VCaP (cell line): ENCODE measurements around the gene ATP10A.

Experiments
- H3K27ac ChIP-seq: fragments of 450-650 bp; 2 replicates; pipeline ENCODE4 v1.5.1; 2017
- TF ChIP-seq, protein P1 (sequence below): fragments of 450-650 bp; conservative IDR thresholded peaks from 2 replicates; pipeline ENCODE4 v1.5.1; 2017; ENCODE audit warnings: mild to moderate bottlenecking, moderate library complexity

Gene ATP10A

DNA sequence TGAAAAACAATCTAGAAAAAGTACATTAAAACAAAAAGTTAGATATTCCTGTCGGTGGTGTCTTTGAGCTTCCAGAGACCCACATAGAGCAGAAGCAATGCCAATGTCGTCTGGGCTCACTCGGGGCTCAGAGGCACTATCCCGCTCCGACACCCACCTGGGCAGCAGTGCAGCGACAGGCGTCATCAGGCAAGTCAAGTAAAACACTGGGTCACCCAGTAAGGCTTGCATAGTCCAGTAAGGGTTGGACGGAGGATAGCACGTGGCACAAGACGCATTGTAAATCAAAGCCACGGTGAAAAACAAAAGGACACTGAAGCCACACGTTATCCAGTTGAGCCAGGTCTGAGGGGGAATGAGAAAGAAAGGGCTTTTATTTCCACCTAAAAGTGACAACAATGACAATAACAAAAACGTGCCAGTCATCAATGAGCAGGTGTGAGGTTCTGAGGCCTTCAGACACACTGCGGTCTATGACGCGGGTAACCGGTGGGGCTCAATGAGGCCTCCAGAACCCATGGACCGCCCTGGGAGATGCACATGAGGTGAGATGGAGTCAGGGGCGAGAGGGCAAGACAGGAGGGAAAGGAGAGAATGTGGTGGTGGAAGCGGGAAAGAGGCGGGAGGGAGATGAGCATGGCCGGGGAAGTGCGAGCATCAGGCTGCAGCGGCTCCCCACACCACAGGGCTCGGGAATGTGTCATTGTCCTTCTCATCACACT, 183.0 kb downstream of the ATP10A start:
- TF ChIP-seq, protein P1, sequence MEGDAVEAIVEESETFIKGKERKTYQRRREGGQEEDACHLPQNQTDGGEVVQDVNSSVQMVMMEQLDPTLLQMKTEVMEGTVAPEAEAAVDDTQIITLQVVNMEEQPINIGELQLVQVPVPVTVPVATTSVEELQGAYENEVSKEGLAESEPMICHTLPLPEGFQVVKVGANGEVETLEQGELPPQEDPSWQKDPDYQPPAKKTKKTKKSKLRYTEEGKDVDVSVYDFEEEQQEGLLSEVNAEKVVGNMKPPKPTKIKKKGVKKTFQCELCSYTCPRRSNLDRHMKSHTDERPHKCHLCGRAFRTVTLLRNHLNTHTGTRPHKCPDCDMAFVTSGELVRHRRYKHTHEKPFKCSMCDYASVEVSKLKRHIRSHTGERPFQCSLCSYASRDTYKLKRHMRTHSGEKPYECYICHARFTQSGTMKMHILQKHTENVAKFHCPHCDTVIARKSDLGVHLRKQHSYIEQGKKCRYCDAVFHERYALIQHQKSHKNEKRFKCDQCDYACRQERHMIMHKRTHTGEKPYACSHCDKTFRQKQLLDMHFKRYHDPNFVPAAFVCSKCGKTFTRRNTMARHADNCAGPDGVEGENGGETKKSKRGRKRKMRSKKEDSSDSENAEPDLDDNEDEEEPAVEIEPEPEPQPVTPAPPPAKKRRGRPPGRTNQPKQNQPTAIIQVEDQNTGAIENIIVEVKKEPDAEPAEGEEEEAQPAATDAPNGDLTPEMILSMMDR: no peak
- H3K27ac ChIP-seq: no peak overlapping the region

DNA sequence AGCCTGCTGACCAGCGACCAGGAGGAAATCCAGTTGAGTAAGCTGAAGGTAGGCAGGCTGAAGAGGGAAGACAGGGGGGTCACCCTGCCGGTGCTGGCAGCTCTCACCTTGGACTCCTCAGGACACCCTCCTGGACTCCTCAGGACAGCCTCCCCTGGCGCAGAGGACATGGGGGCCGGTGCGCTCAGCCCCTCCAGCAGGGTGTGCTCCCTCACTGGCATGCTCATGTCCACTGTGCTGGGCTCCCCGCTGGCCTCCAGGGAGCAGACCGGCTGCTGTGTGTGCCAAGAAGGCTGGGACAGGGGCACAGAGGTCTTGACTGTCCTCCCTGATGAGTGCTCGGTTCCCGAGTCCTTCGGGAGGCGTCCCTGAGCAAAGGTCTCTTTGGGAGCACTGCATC, 183.6 kb downstream of the ATP10A start:
- H3K27ac ChIP-seq: no peak overlapping the region
- TF ChIP-seq, protein P1: no peak

DNA sequence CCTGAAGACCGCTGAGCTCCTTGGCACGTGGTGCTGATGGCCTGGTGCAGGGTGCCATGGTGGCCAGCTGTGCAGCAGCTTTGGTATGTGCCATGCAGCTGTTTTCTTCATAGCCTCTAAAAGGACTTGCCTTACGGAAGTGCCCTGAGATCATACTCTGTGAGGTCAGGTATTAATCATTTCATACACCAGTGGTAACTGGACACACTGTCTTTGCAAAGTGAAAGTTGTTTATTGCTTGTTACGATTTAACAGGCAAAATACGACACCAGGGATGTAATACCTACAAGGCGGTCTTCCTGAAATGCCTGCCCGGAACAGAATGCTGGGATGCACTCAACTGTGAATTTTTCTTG, 184.6 kb downstream of the ATP10A start:
- no peak overlapping the region for H3K27ac ChIP-seq
- TF ChIP-seq, protein P1: no peak

DNA sequence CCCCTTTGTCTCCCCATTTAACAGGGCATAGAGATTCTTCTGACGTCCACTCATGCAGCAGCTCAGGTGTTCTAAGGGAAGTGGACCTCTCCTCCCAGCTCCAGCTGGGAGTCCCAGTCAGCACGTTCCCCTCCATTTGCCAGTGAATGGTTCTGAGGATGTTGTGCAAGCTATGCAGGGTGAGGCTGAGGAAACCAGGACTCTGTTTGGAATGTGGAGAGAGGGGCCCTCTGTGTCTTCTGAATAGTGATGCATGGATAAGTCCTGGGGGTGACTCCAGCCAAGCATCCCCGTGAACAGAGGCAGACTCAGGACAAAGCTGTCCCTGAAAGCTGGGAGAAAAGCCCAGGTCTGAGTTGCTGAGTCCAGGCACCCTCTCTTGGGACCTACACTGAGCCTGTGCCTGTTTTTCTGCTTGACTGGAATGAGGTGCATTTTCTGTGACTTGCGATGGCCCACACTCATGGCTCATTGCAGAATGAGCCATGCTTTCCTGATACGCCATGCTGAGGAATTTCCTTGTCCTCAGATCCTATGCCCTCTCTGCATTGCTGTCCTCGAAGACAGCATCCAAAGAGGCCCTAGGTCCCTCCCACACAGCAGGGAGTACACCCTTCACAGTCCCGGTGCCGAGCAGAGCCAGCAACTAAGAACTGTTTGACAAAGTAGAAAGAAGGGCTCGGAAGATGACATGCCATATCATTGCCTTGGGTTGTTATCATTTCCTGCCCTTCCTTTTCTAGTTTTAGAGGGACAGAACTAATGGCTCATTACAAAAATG, 185.2 kb downstream of the ATP10A start:
- H3K27ac ChIP-seq: no peak overlapping the region
- TF ChIP-seq, protein P1: no peak

DNA sequence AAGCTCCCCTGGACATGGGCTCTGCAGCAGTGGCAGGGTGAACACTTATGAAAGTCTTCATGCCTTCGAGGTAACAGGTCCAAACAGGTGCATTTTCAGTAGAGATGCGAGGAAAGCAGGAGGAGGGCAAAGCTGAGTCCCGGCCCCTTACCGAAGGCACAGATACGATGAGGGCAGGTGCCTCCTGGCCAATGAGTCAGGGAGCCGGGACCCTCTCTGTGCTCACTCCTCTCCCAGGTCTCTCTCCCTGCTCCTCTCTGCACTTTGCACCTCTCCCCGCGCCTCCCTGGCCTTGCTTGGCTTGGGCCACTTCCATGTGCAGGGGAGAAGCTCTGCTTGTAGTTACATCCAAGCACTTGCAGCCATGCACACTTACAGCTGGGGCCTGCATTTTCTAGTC, 187.1 kb downstream of the ATP10A start:
- TF ChIP-seq, protein P1: no peak
- H3K27ac ChIP-seq: no peak overlapping the region

DNA sequence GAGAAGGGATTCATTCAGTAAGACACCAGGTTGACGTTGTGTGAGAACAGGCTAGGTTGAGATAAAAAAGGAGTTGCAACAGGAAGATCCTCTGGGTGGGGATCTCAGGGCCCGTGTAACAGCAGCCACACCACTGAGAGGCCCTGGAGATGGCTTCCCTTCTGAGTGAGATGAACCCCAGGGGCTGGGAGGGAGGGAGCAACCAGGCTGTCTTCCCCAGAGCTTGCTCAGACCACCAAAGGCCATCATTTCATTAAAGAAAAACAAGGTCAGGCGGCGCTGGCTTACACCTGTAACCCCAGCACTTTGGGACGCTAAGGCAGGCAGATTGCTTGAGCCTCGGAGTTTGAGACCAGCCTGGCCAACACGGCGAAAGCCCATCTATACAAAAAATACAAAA, 187.7 kb downstream of the ATP10A start:
- no peak overlapping the region for H3K27ac ChIP-seq
- TF ChIP-seq, protein P1: no peak

DNA sequence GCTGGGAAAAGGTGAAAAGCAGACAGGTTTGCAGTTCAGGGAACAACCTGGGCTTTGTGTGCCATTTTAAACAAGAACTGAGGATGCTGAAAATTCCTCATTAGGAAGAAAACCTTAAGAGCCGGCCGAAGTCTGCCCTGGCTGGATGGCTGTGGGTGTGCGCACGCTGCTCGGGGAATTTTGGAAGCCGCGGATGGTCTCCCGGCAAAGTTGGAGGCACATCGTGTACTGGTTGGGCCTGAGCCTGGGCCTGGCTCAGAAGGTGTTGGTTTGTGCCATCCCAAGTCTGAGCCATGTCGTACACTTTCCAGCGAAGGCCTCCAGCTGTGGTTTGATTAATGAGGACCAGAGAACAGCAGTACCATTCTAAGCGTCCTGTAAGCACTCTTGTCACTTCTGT, 188.2 kb downstream of the ATP10A start:
- H3K27ac ChIP-seq: no peak overlapping the region
- TF ChIP-seq, protein P1: no peak
